HEK293T (cell line): ENCODE measurements around the gene CCDC187.

Source experiments
- CTCF ChIA-PET: fragments of 350-600 bp; formaldehyde crosslinking; extraction: SDS; loops from one replicate; lab custom pipeline; 2021; ENCODE audit warnings: antibody characterized with exemption, inconsistent platforms; lab: Yijun Ruan, JAX
- POLR2A ChIA-PET: fragments of 350-600 bp; formaldehyde crosslinking; extraction: SDS; loops from one replicate; lab custom pipeline; 2020; ENCODE audit warnings: antibody characterized with exemption, inconsistent platforms; lab: Yijun Ruan, JAX
- DNase-seq: peaks from one replicate; pipeline ENCODE4 v3.0.0; 2012; ENCODE audit warnings: mixed read lengths; ENCODE audit errors: extremely low spot score
- ARNT ChIP-seq: fragments of 450-650 bp; IDR thresholded peaks from 2 replicates; pipeline ENCODE4 v1.6.1; 2017; ENCODE audit warnings: mild to moderate bottlenecking
- BHLHE40 ChIP-seq: fragments of 450-650 bp; IDR thresholded peaks from 2 replicates; pipeline ENCODE4 v1.6.1; 2016; ENCODE audit warnings: mild to moderate bottlenecking, moderate library complexity, borderline replicate concordance
- CTBP1 ChIP-seq: fragments of 450-650 bp; IDR thresholded peaks from 2 replicates; pipeline ENCODE4 v1.6.1; 2016; ENCODE audit warnings: borderline replicate concordance
- ELF4 ChIP-seq: fragments of 450-650 bp; IDR thresholded peaks from 2 replicates; pipeline ENCODE4 v1.6.1; 2017; ENCODE audit warnings: antibody characterized with exemption
- FOXA1 ChIP-seq: fragments of 450-650 bp; IDR thresholded peaks from 2 replicates; pipeline ENCODE4 v1.6.1; 2016; ENCODE audit warnings: mild to moderate bottlenecking
- FOXK2 ChIP-seq: fragments of 450-650 bp; IDR thresholded peaks from 2 replicates; pipeline ENCODE4 v1.6.1; 2016; ENCODE audit warnings: mild to moderate bottlenecking
- FOXM1 ChIP-seq: fragments of 450-650 bp; IDR thresholded peaks from 2 replicates; pipeline ENCODE4 v1.6.1; 2017; ENCODE audit warnings: mild to moderate bottlenecking, borderline replicate concordance
- HDGF ChIP-seq: fragments of 450-650 bp; IDR thresholded peaks from 2 replicates; pipeline ENCODE4 v1.6.1; 2017; ENCODE audit warnings: antibody characterized with exemption, borderline replicate concordance
- L3MBTL2 ChIP-seq: fragments of 450-650 bp; conservative IDR thresholded peaks from 2 replicates; pipeline ENCODE4 v1.6.1; 2016; ENCODE audit warnings: mild to moderate bottlenecking
- LEF1 ChIP-seq: fragments of 450-650 bp; IDR thresholded peaks from 2 replicates; pipeline ENCODE4 v1.6.1; 2017; ENCODE audit warnings: mild to moderate bottlenecking, borderline replicate concordance
- NFRKB ChIP-seq: fragments of 450-650 bp; IDR thresholded peaks from 2 replicates; pipeline ENCODE4 v1.6.1; 2016; ENCODE audit warnings: mild to moderate bottlenecking, moderate library complexity
- PKNOX1 ChIP-seq: fragments of 450-650 bp; IDR thresholded peaks from 2 replicates; pipeline ENCODE4 v1.6.1; 2016
- SP1 ChIP-seq: fragments of 450-650 bp; IDR thresholded peaks from 2 replicates; pipeline ENCODE4 v1.6.1; 2017
- SUZ12 ChIP-seq: fragments of 450-650 bp; IDR thresholded peaks from 2 replicates; pipeline ENCODE4 v1.6.1; 2016; ENCODE audit warnings: mild to moderate bottlenecking
- TARDBP ChIP-seq: fragments of 450-650 bp; IDR thresholded peaks from 2 replicates; pipeline ENCODE4 v1.6.1; 2016
- ZNF384 ChIP-seq: fragments of 450-650 bp; IDR thresholded peaks from 2 replicates; pipeline ENCODE4 v1.6.1; 2016

The CCDC187 gene

DNA sequence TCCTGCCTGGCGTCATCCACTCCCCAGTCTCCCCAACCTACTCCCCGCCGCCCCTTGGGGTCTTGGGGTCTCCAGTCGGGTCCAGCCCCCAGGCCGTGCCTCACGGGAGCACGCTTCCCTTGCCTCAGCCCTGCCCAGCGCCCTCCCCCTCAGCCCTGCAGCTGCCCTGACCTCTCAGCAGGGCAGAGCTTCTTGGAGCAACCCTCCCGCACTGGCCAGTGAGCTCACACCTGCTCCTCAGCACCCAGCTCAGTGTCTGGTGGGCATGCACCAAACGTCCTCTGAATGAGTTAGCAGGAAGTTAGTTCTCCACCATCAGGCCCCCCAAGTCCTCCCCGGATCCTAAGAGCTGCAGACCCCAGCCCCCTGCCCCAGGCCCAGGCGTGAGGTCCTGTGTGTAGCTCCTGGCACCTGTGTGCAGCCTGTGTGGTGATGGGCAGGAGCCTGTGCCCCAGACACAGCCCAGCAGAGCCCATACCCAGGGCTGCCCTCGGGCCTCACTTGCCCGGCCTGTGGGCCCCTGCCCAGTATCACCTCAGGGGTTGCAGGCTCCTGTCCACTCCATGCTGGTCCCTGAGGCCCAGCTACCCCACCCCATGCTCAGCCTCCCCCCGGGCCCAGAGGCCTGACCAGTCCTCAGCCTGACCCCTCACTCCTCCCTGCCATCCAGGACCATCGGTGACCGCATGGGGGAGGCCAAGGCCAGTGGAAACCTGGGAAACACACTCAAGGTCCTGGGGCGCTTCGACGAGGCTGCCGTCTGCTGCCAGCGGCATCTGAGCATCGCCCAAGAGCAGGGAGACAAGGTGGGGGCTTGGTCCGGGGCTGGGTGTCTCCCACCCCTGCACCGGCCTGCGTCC is 31.6 kb upstream of the CCDC187 start:
- POLR2A ChIA-PET = interaction anchor here (1.0 to 1.5 kb wide), 2 partner anchors 8 to 27 kb away, joined by 3 to 6 read pairs; partner anchors contain the start of gene GPSM1
- CTCF ChIA-PET = interaction anchor here (0.6 to 0.8 kb wide), 2 partner anchors 27 to 482 kb away, joined by 3 read pairs; no protein-coding TSS in a partner anchor
- no peak for DNase-seq
- TF ChIP-seq FOXK2 = no peak

DNA sequence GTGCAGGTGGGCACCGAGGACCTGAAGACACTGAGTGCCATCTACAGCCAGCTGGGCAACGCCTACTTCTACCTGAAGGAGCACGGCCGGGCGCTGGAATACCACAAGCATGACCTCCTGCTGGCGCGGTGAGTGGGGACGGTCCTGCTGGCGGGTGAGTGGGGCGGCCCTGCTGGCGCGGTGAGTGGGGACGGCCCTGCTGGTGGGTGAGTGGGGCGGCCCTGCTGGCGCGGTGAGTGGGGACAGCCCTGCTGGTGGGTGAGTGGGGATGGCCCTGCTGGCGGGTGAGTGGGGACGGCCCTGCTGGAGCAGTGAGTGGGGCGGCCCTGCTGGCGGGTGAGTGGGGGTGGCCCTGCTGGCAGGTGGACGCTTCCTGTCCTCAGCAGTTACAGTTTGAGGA is 30.6 kb upstream of the CCDC187 start:
- POLR2A ChIA-PET = interaction anchor here (1.5 kb wide), 1 partner anchor 28 kb away, joined by 6 read pairs; no protein-coding TSS in a partner anchor
- CTCF ChIA-PET = no interaction called here
- TF ChIP-seq FOXK2 (no peak), ARNT (no peak), NFRKB (no peak), TARDBP (no peak), SUZ12 (no peak), CTBP1 (no peak), ZNF384 (no peak)
- DNase-seq = no peak

- no peak for TF ChIP-seq ARNT
- DNase-seq = no peak
- CTCF ChIA-PET = no interaction called here
- POLR2A ChIA-PET = interaction anchor here (0.9 kb wide), 1 partner anchor 30 kb away, joined by 3 read pairs; the partner anchor contains the start of gene DNLZ
Observed at GRCh38 chr9:136333486-136333885, 29.6 kb upstream of the CCDC187 start.

GRCh38 chr9:136333045-136333444 is 29.2 kb upstream of the CCDC187 start:
- POLR2A ChIA-PET = interaction anchor here (0.9 kb wide), 1 partner anchor 30 kb away, joined by 3 read pairs; the partner anchor contains the start of gene DNLZ
- CTCF ChIA-PET = interaction anchor here (0.6 kb wide), 1 partner anchor 86 kb away, joined by 3 read pairs; no protein-coding TSS in a partner anchor

DNA sequence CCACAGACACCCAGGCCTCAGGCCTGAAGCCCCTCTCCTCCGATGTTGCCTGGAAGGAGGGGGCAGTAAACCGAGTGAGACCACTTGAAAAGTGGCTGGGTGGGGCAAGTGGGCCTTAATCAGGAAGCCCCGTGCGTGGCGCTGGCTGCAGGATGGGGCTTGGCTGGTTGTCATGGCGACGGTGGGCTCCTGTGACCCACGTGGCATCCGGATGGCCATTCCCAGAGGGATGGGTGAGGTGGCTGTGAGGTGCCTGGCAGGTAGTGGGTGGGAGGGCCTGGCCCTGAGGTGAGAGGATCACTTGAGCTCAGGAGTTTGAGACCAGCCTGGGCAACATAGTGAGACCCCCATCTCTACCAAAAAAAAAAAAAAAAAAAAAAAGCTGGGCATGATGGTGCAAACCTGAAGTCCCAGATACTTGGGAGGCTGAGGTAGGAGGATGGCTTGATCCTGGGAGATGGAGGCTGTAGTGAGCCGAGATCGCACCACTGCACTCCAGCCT is 28.6 kb upstream of the CCDC187 start:
- no peak for TF ChIP-seq SUZ12
- no peak for TF ChIP-seq LEF1
- TF ChIP-seq SP1 = no peak
- DNase-seq = no peak
- ChIA-PET POLR2A (interaction anchor here (0.8 to 0.9 kb wide), 2 partner anchors 30 to 31 kb away, joined by 3 read pairs; partner anchors contain the start of gene DNLZ), CTCF (interaction anchor here (0.6 kb wide), 1 partner anchor 86 kb away, joined by 3 read pairs; no protein-coding TSS in a partner anchor)

More at GRCh38 chr9:136333045-136333444, 29.2 kb upstream of the CCDC187 start:
- no peak for DNase-seq
- TF ChIP-seq FOXM1 (no peak), SUZ12 (no peak), CTBP1 (no peak), ZNF384 (no peak), FOXA1 (no peak), BHLHE40 (no peak), LEF1 (no peak), ARNT (no peak), FOXK2 (no peak), L3MBTL2 (no peak), TARDBP (no peak)

DNA sequence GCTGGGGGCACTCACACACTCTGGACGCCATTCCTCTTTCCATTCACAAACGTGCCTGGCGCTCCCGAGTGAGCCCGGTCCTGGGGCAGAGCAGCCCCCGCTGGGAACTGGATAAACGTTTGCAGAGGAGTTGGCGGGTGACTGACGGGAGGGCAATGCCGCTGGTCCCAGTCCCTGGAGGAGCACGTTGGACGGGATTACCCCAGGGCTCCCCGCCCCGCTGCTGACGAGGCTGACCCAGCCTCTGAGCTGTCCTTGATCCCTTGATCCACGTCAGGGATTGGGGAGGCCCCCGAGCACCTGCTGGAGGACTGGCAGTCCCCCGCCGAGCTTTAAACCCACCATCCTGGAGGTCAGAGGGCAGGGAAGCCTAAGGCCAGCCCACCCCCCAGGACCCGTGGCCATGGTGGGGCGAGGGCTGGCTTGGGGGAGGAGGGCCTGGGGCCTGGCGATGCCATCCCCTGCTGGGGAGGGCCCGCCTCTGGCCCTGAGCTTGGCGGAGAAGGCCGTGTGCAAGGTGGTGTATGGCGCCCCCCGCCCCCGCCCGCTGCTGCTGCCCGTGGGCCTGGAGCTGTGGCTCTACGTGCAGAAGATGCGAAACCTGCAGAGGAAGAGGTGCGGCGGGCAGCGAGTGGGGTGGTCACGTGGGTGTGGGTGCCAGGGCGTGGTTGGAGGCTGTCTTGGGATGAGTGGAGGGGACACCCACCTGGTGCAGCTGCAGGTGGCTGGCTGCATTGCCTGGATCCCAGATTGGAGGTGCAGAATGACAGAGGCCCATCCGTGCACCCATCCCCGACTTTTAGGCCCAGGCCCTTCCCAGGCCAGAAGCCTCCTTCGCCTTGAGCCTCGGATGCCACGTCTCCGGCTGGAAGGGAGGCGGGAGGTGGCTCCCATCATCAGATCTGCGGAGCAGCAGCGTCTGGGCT is 27.9 kb upstream of the CCDC187 start:
- ChIA-PET POLR2A (interaction anchor here (0.8 kb wide), 1 partner anchor 31 kb away, joined by 3 read pairs; no protein-coding TSS in a partner anchor), CTCF (no interaction called here)
- no peak for DNase-seq
- TF ChIP-seq HDGF (no peak), SP1 (no peak), TARDBP (no peak), NFRKB (no peak), FOXM1 (no peak), L3MBTL2 (no peak)

GRCh38 chr9:136331030-136331429 is 27.1 kb upstream of the CCDC187 start:
- POLR2A ChIA-PET = no interaction called here
- no peak for TF ChIP-seq CTBP1
- TF ChIP-seq FOXK2 = no peak
- TF ChIP-seq FOXM1 = no peak
- no peak for TF ChIP-seq PKNOX1
- TF ChIP-seq ELF4 = no peak
- no peak for DNase-seq
- CTCF ChIA-PET = no interaction called here
